ENCODE data around the gene PSME2. TPM values are rescaled to one million over a fixed set of nuclear protein-coding genes. Genes with fewer than 3 reads are reported as not detected.

Gene PSME2
- total and polyA plus RNA-seq, 9 of the 15 experiments (the other 6 are each of a cell fraction or from before 2014, with no cell fraction given) = 111 to 579 (median 159) TPM

DNA sequence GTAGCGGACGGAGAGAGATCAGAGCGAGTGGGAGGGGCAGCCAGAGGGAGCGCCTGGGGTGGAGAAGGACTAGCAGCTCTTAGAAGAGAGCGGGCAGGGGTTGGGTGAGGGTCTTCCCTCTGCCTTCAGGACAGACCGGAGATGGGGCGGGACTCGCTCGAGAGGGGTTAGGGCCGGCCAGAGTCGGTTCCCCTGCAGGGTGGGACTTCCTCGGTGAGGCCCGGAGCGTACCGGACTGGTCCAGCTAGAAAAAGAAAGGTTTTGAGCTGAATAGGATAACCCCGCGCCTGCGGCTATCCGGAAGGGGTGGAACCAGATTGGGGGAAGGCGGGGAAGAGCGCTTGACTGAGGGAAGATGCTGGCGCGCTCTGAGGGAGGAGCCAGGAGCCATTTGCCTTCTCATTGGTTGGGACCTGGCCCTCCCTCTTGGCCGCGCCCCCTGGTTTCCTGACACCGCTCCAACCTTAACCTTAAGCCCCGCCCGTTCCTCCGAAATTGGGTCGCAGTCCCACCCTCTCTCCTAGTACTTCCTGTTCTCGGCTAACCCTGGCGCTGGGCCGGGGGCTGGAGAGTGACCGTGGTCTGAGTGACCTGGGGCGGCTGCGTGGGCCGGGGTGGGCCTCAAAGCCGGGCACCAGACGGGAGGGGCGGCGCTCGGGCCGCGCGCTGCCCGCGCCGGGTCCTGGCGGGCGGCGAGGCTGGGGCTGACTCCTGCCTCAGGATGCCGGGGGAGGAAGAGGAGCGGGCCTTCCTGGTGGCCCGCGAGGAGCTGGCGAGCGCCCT is 759 bp upstream of the PSME2 start, which contains the start of gene RNF31 (continued):
- TF ChIP-seq, protein P1, sequence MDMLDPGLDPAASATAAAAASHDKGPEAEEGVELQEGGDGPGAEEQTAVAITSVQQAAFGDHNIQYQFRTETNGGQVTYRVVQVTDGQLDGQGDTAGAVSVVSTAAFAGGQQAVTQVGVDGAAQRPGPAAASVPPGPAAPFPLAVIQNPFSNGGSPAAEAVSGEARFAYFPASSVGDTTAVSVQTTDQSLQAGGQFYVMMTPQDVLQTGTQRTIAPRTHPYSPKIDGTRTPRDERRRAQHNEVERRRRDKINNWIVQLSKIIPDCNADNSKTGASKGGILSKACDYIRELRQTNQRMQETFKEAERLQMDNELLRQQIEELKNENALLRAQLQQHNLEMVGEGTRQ (CRISPR knock-in tag; IDR thresholded peaks at IDR 0.05) = no peak
- TF ChIP-seq CC2D1A (IDR thresholded peaks at IDR 0.05) = no peak
- no peak for TF ChIP-seq BRCA1 (IDR thresholded peaks at IDR 0.05)
- no peak for TF ChIP-seq BRCA1 (CRISPR knock-in tag; IDR thresholded peaks at IDR 0.05)
- no peak for TF ChIP-seq NONO (IDR thresholded peaks at IDR 0.05; ENCODE audit: low read depth in 2 of 2, low read length in 1 of 2)
- TF ChIP-seq, protein P2, sequence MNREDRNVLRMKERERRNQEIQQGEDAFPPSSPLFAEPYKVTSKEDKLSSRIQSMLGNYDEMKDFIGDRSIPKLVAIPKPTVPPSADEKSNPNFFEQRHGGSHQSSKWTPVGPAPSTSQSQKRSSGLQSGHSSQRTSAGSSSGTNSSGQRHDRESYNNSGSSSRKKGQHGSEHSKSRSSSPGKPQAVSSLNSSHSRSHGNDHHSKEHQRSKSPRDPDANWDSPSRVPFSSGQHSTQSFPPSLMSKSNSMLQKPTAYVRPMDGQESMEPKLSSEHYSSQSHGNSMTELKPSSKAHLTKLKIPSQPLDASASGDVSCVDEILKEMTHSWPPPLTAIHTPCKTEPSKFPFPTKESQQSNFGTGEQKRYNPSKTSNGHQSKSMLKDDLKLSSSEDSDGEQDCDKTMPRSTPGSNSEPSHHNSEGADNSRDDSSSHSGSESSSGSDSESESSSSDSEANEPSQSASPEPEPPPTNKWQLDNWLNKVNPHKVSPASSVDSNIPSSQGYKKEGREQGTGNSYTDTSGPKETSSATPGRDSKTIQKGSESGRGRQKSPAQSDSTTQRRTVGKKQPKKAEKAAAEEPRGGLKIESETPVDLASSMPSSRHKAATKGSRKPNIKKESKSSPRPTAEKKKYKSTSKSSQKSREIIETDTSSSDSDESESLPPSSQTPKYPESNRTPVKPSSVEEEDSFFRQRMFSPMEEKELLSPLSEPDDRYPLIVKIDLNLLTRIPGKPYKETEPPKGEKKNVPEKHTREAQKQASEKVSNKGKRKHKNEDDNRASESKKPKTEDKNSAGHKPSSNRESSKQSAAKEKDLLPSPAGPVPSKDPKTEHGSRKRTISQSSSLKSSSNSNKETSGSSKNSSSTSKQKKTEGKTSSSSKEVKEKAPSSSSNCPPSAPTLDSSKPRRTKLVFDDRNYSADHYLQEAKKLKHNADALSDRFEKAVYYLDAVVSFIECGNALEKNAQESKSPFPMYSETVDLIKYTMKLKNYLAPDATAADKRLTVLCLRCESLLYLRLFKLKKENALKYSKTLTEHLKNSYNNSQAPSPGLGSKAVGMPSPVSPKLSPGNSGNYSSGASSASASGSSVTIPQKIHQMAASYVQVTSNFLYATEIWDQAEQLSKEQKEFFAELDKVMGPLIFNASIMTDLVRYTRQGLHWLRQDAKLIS (CRISPR knock-in tag; IDR thresholded peaks at IDR 0.05) = no peak
- TF ChIP-seq ZNF146 (CRISPR knock-in tag; IDR thresholded peaks at IDR 0.05; ENCODE audit: unreplicated experiment) = no peak
- TF ChIP-seq ZNF445 (CRISPR knock-in tag; IDR thresholded peaks at IDR 0.05; ENCODE audit: low read depth) = no peak
- no peak for TF ChIP-seq ZNF384 (IDR thresholded peaks at IDR 0.05; ENCODE audit: low read depth, low read length)
- peak in 1 of 2 experiments; percentile 40; a peak in 1 of 4 replicates for TF ChIP-seq SRF (CRISPR knock-in tag; IDR thresholded peaks at IDR 0.05)
- no peak for TF ChIP-seq HMG20B (CRISPR knock-in tag; IDR thresholded peaks at IDR 0.05)
- no peak for TF ChIP-seq HCFC1 (IDR thresholded peaks at IDR 0.05; ENCODE audit: low read depth, low read length)
- TF ChIP-seq CBX2 (IDR thresholded peaks at IDR 0.05; ENCODE audit: insufficient read depth, low read length, poor library complexity, severe bottlenecking) = no peak
- no peak for TF ChIP-seq PRPF4 (IDR thresholded peaks at IDR 0.05; ENCODE audit: insufficient read depth, low read depth, low read length, poor library complexity, severe bottlenecking)

All from K562 (cell line).